NCI-H748 treated with DMSO at 0.1 percent for 48 hours (cell line): Measurements from ENCODE around the gene RIMBP3C.
"Not testable (repeated sequence)": the region's sequence is repeated elsewhere in the genome, so short reads cannot be mapped to it uniquely, and the experiment has no call there.

Source experiments
- DNase-seq: peaks from one replicate; lab custom pipeline; 2025; lab: John Stamatoyannopoulos, UW

RIMBP3C gene

DNA sequence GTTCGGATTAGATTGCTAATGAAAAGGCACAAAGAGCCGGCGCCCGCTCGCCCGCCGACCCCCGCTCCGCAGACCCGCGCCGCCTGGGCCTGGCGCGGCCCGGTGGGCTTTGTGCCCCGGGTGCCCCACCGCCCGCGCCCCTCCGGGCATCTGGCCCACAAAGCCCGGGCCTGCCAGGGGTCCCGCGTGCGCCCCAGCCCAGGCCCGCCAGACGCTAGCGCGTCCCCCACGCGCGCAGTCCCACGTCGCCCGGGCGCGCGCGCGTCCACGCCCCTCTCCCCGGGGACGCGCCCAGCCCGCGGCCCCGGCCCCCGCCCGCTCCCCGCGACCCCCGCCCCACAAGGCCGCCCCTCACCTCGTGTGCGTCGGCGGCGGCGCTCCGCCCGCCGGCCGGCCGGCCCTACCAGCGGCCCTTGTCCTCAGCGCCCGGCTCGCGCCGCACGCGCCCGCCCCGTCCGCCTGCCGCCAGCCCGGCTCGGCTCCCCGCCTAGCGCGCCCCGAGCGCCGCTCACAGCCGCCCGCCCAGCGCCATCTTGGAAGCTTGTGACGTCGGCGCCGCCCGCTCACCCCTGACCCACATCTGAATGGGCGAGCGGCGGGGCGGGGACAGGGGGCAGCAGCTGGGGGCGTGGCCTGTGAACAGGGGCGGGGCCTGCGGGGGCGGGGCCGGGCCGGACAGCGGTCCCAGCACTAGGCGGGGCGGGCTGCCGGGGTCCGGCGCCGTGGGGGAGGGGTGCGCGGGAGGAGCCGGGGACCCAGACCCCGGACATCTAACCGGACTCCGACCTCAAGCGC is 34.1 kb downstream of the RIMBP3C start:
- not testable (repeated sequence) for DNase-seq

DNA sequence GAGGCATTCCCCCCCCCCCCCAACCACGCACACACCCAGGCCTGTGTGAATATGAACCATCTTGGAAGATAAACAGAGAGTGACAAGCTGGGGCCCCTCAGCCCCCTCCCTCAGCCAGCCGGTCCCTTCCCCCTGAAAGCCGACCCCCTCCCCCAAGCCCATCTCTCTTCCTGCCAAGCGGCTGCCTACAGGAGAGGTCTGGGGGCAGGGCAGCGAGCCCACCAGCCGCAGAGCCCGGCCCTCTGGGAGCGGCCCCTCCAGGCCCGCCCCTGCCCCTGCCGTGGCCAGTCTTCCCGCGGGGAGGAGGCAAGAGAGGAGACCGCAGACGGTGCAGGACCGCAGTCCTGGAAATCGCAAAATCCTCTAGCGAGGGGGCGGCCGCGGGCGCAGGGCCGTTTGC is 34.7 kb downstream of the RIMBP3C start:
- DNase-seq: not testable (repeated sequence)

DNA sequence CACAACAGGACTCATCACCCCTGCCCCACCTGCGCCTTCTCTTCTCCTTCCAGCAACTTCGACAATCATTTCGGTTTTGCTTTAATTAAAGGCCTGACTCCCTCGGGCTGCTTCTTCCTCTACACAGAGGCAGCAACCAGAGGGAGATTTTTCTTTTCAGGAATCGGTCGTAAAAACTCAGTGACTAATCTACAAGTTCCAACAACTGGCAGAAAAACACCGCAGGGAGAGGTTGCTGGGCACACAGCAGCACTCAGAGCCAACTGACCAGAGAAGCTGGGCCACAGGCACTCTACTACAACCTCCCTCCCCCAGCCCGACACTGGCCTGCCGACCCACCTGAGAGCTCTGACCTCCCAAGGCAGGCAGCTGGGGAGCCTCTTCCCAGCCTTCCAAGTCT is 36.0 kb downstream of the RIMBP3C start:
- DNase-seq: not testable (repeated sequence)

DNA sequence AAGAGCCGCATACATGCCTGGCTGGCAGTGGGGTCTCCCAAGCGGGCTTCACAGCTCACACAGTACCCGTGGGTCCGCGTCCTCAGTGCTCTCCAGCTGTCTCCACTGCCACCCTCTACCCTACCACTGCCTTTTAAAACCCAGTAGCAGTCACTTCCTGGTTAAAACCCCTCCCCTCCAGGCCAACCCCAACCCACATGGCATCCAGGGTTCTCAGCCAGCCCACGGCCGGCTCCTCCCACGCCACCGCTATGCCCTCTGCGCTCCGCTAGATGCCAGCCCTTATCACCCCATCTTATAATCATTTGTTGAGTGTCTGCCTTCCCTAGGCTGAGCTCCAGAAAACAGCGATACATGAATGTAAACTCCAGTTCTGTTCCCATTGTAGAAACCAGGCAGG is 37.1 kb downstream of the RIMBP3C start:
- DNase-seq: not testable (repeated sequence)

DNA sequence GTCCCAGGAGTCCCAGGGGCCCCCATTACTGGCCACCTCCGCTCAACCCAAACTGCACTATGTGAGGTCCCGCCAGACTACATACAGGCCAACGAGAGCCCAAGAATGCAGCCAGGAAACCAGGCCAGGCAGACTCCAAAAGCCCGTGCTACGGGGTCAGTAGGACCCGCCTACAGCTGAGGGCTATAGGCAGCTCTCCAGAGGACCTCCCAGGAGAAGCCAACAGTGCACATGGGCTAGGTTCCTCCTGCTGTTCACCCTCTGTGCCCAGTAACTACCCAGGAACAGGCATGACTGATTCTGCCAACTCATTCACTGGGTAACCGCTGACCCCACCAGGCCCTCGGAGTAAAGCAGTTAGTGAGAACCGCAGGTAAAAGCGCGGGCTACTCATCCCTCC is 39.2 kb downstream of the RIMBP3C start:
- DNase-seq: not testable (repeated sequence)

DNA sequence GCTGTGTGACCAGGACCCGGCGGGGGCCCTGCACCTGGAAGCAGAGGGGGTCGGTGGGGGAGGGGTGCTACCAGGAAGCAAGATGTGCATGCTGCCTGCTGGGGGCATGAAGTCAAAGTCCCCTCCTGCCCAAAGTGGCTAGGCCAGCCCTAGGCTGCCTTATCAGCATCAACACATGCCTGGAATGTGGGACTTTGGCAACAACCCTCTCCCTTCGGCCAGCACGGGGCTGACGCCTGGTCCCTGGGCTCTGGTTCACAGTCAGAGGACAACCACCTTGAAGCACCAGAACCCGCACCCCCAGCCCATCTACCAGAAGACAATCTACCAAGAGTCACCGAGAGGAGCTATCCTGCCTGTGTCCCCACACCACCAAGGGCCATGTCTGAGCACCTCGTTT is 40.9 kb downstream of the RIMBP3C start:
- not testable (repeated sequence) for DNase-seq

DNA sequence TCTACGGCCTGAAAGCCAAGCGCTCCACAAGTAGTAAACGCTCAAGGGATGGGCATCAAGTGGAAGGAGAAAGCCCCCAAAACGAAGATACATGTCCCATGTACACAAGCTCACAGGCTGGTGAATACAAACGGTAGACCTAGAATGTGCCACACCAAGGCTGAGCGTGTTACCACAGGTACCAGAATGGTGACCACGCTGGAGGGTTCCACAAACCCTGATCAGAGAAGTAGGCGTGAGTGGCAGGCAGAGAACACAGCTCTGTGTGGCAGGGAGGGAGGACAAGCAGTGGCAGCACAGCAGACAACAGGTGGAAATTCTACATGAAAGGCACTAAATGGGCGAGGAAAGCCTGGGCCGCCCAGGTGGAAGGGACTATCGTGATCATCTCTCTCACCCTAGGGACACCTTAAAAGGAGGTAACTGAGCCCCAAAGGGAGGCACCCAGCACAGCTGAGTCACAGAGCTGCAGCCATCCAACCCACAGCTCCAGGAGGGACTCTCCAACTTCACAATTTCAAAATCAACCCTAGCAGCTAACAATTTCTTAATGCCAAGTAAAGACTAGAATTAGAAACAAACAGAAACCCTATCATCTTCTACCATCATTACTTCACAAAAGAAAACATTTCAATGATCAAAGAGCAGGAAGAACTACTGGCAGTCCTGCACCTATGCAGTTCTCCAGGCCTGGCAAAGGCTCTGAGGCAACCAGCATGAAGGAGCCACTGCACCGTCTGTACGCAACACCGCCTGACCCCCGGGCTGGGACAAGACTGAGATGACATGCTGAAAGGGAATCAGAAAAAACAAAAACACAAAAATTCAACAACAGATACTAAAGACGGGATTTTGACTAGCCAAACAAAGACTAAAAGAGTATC is 51.4 kb downstream of the RIMBP3C start:
- not testable (repeated sequence) for DNase-seq

DNA sequence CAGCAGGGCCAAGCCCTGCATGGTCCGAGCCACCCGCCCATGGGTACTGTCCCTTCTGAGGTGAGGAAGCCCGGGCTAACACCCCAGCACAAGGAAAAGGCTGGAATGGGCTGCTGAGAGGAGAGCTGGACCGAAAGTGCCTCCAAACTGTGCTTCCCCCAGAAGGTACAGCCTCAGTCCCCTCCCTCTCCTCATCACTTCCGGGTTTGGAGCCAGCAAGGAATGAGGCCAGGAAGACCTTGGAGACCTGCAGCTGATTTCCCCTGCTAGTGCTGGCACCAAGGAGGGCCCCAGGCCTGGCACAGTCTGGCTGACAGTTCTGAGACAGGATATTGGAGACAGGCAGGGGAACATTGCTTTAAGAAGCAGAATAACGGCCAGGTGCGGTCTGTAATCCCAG is 52.8 kb downstream of the RIMBP3C start:
- DNase-seq: not testable (repeated sequence)

DNA sequence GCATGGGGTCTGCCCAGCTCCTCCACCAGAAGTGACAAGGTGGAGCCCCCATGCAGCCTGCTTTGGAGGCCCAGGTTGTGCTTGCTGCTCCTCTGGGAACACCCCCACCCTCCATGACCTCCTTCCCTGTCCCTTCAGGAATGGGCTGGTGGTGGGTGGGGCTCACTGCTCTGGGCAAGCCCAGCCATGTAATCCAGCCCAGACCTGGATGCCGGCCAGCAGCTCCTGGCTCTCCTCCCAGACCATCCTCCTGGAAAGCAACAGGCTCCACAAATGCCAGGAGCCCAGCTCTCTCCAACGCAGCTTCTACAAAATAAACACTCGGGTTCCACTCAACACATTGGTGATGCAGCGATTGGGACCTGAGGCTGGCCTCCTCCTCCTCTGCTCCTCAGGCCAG is 53.3 kb downstream of the RIMBP3C start:
- DNase-seq: not testable (repeated sequence)
